ENCODE data around the gene HPCAL1.
A peak's percentile ranks its signal among the peaks of the same experiment; 100 is the strongest.

Gene HPCAL1

GRCh38 chr2:10303694-10304378 lies 1.1 kb downstream of the HPCAL1 start:
- DNase-seq = peak in 4 of 5 experiments; percentile 10 to 67 (median 48)

GRCh38 chr2:10304458-10305253 lies 2.0 kb downstream of the HPCAL1 start:
- no peak for DNase-seq

- DNase-seq = peak in 3 of 5 experiments; percentile 23 to 81 (median 76)
Measured at GRCh38 chr2:10305254-10305635, 2.5 kb downstream of the HPCAL1 start.

GRCh38 chr2:10305715-10306114 lies 3.0 kb downstream of the HPCAL1 start:
- peak in 1 of 5 experiments; percentile 46 for DNase-seq

GRCh38 chr2:10306901-10307463 lies 4.3 kb downstream of the HPCAL1 start:
- no peak for DNase-seq

- DNase-seq = no peak
Measured at GRCh38 chr2:10307561-10308156, 5.0 kb downstream of the HPCAL1 start.

- DNase-seq = no peak
Measured at GRCh38 chr2:10308866-10309265, 6.2 kb downstream of the HPCAL1 start.

- DNase-seq = no peak
Measured at GRCh38 chr2:10309286-10309685, 6.6 kb downstream of the HPCAL1 start.

- DNase-seq = no peak
Measured at GRCh38 chr2:10310309-10310888, 7.7 kb downstream of the HPCAL1 start.

GRCh38 chr2:10311736-10312135 lies 9.0 kb downstream of the HPCAL1 start:
- DNase-seq = no peak

- no peak for DNase-seq
Measured at GRCh38 chr2:10312437-10312957, 9.8 kb downstream of the HPCAL1 start.

- DNase-seq = no peak
Measured at GRCh38 chr2:10316336-10316735, 13.6 kb downstream of the HPCAL1 start.

GRCh38 chr2:10316860-10317259 lies 14.2 kb downstream of the HPCAL1 start:
- DNase-seq = no peak

GRCh38 chr2:10317646-10318045 lies 14.9 kb downstream of the HPCAL1 start:
- no peak for DNase-seq

GRCh38 chr2:10318345-10318744 lies 15.6 kb downstream of the HPCAL1 start:
- no peak for DNase-seq

GRCh38 chr2:10319892-10320574 lies 17.3 kb downstream of the HPCAL1 start:
- no peak for DNase-seq

- DNase-seq = no peak
Measured at GRCh38 chr2:10320575-10320931, 17.8 kb downstream of the HPCAL1 start.

GRCh38 chr2:10320933-10321332 lies 18.2 kb downstream of the HPCAL1 start:
- DNase-seq = no peak

GRCh38 chr2:10321622-10322021 lies 18.9 kb downstream of the HPCAL1 start:
- DNase-seq = no peak

GRCh38 chr2:10322481-10322880 lies 19.8 kb downstream of the HPCAL1 start:
- DNase-seq = no peak

GRCh38 chr2:10322973-10323372 lies 20.3 kb downstream of the HPCAL1 start:
- no peak for DNase-seq

- no peak for DNase-seq
Measured at GRCh38 chr2:10323535-10323934, 20.8 kb downstream of the HPCAL1 start.

Measured in T-helper 2 cell (primary cell).